Measurements from ENCODE around the gene THSD4.

THSD4 gene

GRCh38 chr15:71747128-71748083 is 632.1 kb downstream of the THSD4 start:
- no peak for DNase-seq

GRCh38 chr15:71748293-71748718 is 633.0 kb downstream of the THSD4 start:
- DNase-seq: no peak

- no peak for DNase-seq
Observed at GRCh38 chr15:71749500-71749899, 634.2 kb downstream of the THSD4 start.

GRCh38 chr15:71752128-71752527 is 636.9 kb downstream of the THSD4 start:
- DNase-seq: no peak

GRCh38 chr15:71752604-71753289 is 637.5 kb downstream of the THSD4 start:
- no peak for DNase-seq

- DNase-seq: no peak
Observed at GRCh38 chr15:71753346-71753745, 638.1 kb downstream of the THSD4 start.

GRCh38 chr15:71754660-71755059 is 639.4 kb downstream of the THSD4 start:
- no peak for DNase-seq

GRCh38 chr15:71755092-71755970 is 640.1 kb downstream of the THSD4 start:
- no peak for DNase-seq

GRCh38 chr15:71756599-71757352 is 641.5 kb downstream of the THSD4 start:
- no peak for DNase-seq

- no peak for DNase-seq
Observed at GRCh38 chr15:71757741-71758530, 642.7 kb downstream of the THSD4 start.

- DNase-seq: no peak
Observed at GRCh38 chr15:71758711-71759110, 643.4 kb downstream of the THSD4 start.

- no peak for DNase-seq
Observed at GRCh38 chr15:71760852-71761251, 645.6 kb downstream of the THSD4 start.

GRCh38 chr15:71761649-71762048 is 646.4 kb downstream of the THSD4 start:
- DNase-seq: no peak

- no peak for DNase-seq
Observed at GRCh38 chr15:71768184-71768583, 652.9 kb downstream of the THSD4 start.

GRCh38 chr15:71773206-71773859 is 658.1 kb downstream of the THSD4 start:
- no peak for DNase-seq

GRCh38 chr15:71775856-71776255 is 660.6 kb downstream of the THSD4 start:
- DNase-seq: no peak

GRCh38 chr15:71776304-71776703 is 661.0 kb downstream of the THSD4 start:
- no peak for DNase-seq

GRCh38 chr15:71777216-71777943 is 662.1 kb downstream of the THSD4 start:
- no peak for DNase-seq

GRCh38 chr15:71779073-71779797 is 664.0 kb downstream of the THSD4 start:
- no peak for DNase-seq

All from T-helper 9 cell (primary cell).